HG03095 (cell line): Measurements from ENCODE around the gene RSPH4A.
A peak's percentile ranks its signal among the peaks of the same experiment; 100 is the strongest.
"Not testable (repeated sequence)": the region's sequence is repeated elsewhere in the genome, so short reads cannot be mapped to it uniquely, and the experiment has no call there.

ENCODE experiments used
- ATAC-seq: cut with Tn5 transposase; IDR thresholded peaks from one replicate; pipeline ENCODE4 v1.9.1; 2021; ENCODE audit warnings: moderate library complexity; ENCODE audit not compliant: unreplicated experiment

The RSPH4A gene

GRCh38 chr6:116615937-116616736, at the start of gene RSPH4A:
RSPH4A (plus strand) TSS chr6:116616479; CDS start chr6:116616624, 145 bp downstream.
- peak; percentile 100 for ATAC-seq

GRCh38 chr6:116568111-116568510, 48.2 kb upstream of the RSPH4A start:
- no peak for ATAC-seq

- ATAC-seq, result no peak
Measured at GRCh38 chr6:116568821-116569755, 47.2 kb upstream of the RSPH4A start.

GRCh38 chr6:116570856-116571682, 45.2 kb upstream of the RSPH4A start, which contains the start of gene RWDD1:
RWDD1 (plus strand) TSS chr6:116571504; CDS start chr6:116571583, 79 bp downstream.
- peak; percentile 94 for ATAC-seq

GRCh38 chr6:116571683-116572000, 44.6 kb upstream of the RSPH4A start:
- no peak for ATAC-seq

- peak; percentile 16 for ATAC-seq
Measured at GRCh38 chr6:116572162-116572561, 44.1 kb upstream of the RSPH4A start.

GRCh38 chr6:116575227-116575626, 41.1 kb upstream of the RSPH4A start:
- ATAC-seq, result no peak

GRCh38 chr6:116577486-116577885, 38.8 kb upstream of the RSPH4A start:
- ATAC-seq, result no peak

- ATAC-seq, result no peak
Measured at GRCh38 chr6:116578335-116578734, 37.9 kb upstream of the RSPH4A start.

GRCh38 chr6:116579143-116579542, 37.1 kb upstream of the RSPH4A start:
- no peak for ATAC-seq

GRCh38 chr6:116580198-116580597, 36.1 kb upstream of the RSPH4A start:
- no peak for ATAC-seq

GRCh38 chr6:116586276-116586675, 30.0 kb upstream of the RSPH4A start:
- no peak for ATAC-seq

GRCh38 chr6:116586738-116587137, 29.5 kb upstream of the RSPH4A start:
- ATAC-seq, result no peak

- no peak for ATAC-seq
Measured at GRCh38 chr6:116595247-116595646, 21.0 kb upstream of the RSPH4A start.

GRCh38 chr6:116596815-116597214, 19.5 kb upstream of the RSPH4A start:
- no peak for ATAC-seq

- not testable (repeated sequence) for ATAC-seq
Measured at GRCh38 chr6:116603916-116604315, 12.4 kb upstream of the RSPH4A start.

- not testable (repeated sequence) for ATAC-seq
Measured at GRCh38 chr6:116604868-116605267, 11.4 kb upstream of the RSPH4A start.

GRCh38 chr6:116605935-116606334, 10.3 kb upstream of the RSPH4A start:
- no peak for ATAC-seq

- no peak for ATAC-seq
Measured at GRCh38 chr6:116611056-116611455, 5.2 kb upstream of the RSPH4A start.

- ATAC-seq, result peak; percentile 38
Measured at GRCh38 chr6:116616737-116617053, 416 bp downstream of the RSPH4A start.
